ENCODE measurements around the gene CCDC85A.

The CCDC85A gene

GRCh38 chr2:56379066-56379465 lies 195.3 kb downstream of the CCDC85A start:
- no peak for DNase-seq

- no peak for DNase-seq
These were observed 197.1 kb downstream of the CCDC85A start for GRCh38 chr2:56380861-56381260.

DNA sequence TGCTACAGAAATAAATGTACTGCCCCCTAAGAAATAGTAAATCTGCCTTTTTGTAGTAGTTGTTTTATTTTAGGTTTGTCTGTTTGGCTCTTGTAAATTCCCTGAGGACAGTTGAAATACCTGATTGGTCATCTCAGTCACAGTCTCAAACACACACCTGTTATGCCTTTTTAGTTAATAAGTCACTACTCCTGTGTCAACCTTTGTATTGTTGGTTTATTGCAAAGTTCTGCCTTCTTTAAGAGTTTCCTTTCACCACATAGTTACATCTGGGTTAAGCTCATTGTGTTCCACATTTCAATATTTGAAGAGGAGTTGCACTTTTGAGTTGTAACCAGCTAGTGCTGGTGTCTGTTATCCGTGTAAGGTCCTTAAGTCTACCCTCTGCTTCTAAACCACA lies 198.7 kb downstream of the CCDC85A start:
- no peak for DNase-seq

DNA sequence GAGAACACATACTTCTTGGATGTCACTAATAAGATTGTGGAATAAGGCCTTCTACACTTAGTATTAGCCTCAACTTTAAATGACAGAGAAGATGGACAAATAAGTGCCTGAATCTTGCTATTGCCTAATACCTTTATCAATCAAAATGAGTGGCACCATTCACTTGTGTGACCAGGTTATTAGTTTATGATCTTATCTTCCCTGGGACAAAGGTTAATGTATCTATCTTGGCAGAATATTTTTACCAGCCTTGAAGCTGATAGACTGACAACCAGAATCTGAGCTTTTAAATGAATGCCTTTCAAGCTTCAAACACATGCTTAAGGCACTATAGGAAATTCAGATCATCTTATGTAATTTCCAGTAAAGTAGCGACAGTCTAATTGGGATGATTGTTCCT lies 202.9 kb downstream of the CCDC85A start:
- DNase-seq, result no peak

GRCh38 chr2:56390644-56391043 lies 206.9 kb downstream of the CCDC85A start:
- no peak for DNase-seq

GRCh38 chr2:56410140-56410539 lies 226.3 kb downstream of the CCDC85A start:
- no peak for DNase-seq

GRCh38 chr2:56416500-56417176 lies 232.8 kb downstream of the CCDC85A start:
- DNase-seq, result no peak
